ENCODE results near the gene MINDY3.
A peak's percentile ranks its signal among the peaks of the same experiment; 100 is the strongest.

DNA sequence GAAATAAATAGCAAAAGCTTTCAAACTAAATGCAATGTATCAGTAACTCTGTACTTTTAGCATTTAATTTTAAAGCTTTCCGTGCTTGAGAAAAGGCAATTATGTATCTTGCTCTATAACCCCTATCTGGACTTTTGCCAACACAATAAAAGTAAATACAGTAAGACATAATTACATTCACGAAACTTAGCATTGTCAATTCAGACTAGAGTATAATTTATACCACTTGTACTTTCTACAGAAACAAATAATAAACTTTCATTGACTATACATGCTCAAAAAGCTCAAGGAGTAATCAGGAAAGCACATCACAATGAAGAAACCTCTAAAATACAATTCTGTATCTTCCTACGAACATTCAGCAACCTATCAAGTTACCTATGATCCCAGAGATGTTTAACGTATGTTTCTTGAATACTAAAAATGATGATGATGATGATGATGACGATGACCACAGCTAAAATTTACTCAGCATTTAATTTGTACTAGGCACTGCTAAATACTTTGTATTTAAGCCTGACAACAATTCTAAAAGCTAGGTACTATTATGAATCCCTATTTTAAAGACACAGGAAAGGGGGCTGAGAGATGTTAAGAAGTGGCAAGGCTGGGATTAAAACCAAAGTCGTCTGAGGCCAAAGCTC is 44.9 kb downstream of the MINDY3 start:
- no peak for TF ChIP-seq SUZ12 (IDR thresholded peaks at IDR 0.05)
- no peak for TF ChIP-seq FOXK2 (IDR thresholded peaks at IDR 0.05)
- TF ChIP-seq ELF4 (IDR thresholded peaks at IDR 0.05) = no peak
- no peak for TF ChIP-seq TARDBP (IDR thresholded peaks at IDR 0.05)
- TF ChIP-seq ARNT (IDR thresholded peaks at IDR 0.05) = peak; percentile 67
- TF ChIP-seq BHLHE40 (IDR thresholded peaks at IDR 0.05; ENCODE audit: borderline replicate concordance) = no peak
- TF ChIP-seq FOXM1 (IDR thresholded peaks at IDR 0.05; ENCODE audit: borderline replicate concordance) = no peak
- TF ChIP-seq, protein P1, sequence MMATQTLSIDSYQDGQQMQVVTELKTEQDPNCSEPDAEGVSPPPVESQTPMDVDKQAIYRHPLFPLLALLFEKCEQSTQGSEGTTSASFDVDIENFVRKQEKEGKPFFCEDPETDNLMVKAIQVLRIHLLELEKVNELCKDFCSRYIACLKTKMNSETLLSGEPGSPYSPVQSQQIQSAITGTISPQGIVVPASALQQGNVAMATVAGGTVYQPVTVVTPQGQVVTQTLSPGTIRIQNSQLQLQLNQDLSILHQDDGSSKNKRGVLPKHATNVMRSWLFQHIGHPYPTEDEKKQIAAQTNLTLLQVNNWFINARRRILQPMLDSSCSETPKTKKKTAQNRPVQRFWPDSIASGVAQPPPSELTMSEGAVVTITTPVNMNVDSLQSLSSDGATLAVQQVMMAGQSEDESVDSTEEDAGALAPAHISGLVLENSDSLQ (IDR thresholded peaks at IDR 0.05) = peak; percentile 13; the same call in 1 of the 2 replicates
- TF ChIP-seq LEF1 (IDR thresholded peaks at IDR 0.05; ENCODE audit: borderline replicate concordance) = no peak
- TF ChIP-seq L3MBTL2 (conservative IDR thresholded peaks at IDR 0.05) = no peak
- no peak for TF ChIP-seq SP1 (IDR thresholded peaks at IDR 0.05)
- TF ChIP-seq FOXA1 (IDR thresholded peaks at IDR 0.05) = no peak
- TF ChIP-seq HDGF (IDR thresholded peaks at IDR 0.05; ENCODE audit: borderline replicate concordance) = no peak
- no peak for TF ChIP-seq ZNF384 (IDR thresholded peaks at IDR 0.05)
